ENCODE results near the gene WDPCP.

DNA sequence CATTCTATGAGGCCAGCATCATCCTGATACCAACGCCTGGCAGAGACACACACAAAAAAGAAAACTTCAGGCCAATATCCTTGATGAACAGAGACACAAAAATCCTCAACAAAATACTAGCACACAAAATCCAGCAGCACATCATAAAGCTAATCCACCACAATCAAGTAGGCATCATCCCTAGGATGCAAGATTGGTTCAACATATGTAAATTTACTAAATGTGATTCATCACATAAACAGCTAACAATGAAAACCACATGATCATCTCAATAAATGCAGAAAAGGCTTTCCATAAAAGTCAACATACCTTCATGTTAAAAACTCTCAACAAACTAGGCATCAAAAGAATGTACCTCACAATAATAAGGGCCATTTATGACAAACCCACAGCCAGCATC lies 65.3 kb downstream of the WDPCP start:
- TF ChIP-seq, protein P1, sequence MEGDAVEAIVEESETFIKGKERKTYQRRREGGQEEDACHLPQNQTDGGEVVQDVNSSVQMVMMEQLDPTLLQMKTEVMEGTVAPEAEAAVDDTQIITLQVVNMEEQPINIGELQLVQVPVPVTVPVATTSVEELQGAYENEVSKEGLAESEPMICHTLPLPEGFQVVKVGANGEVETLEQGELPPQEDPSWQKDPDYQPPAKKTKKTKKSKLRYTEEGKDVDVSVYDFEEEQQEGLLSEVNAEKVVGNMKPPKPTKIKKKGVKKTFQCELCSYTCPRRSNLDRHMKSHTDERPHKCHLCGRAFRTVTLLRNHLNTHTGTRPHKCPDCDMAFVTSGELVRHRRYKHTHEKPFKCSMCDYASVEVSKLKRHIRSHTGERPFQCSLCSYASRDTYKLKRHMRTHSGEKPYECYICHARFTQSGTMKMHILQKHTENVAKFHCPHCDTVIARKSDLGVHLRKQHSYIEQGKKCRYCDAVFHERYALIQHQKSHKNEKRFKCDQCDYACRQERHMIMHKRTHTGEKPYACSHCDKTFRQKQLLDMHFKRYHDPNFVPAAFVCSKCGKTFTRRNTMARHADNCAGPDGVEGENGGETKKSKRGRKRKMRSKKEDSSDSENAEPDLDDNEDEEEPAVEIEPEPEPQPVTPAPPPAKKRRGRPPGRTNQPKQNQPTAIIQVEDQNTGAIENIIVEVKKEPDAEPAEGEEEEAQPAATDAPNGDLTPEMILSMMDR (conservative IDR thresholded peaks at IDR 0.05 in 1 of 2, IDR thresholded peaks at IDR 0.05 in 1 of 2; ENCODE audit: extremely low read depth in 1 of 2, insufficient read depth in 1 of 2, low read depth in 1 of 2, low read length in 2 of 2) = no peak
- no peak for TF ChIP-seq EZH2 (IDR thresholded peaks at IDR 0.05; ENCODE audit: borderline replicate concordance, low read length)

Data from mammary epithelial cell (primary cell).